ENCODE results near the gene DENND4B.
"Not testable (repeated sequence)": the region's sequence is repeated elsewhere in the genome, so short reads cannot be mapped to it uniquely, and the experiment has no call there.

Gene DENND4B

DNA sequence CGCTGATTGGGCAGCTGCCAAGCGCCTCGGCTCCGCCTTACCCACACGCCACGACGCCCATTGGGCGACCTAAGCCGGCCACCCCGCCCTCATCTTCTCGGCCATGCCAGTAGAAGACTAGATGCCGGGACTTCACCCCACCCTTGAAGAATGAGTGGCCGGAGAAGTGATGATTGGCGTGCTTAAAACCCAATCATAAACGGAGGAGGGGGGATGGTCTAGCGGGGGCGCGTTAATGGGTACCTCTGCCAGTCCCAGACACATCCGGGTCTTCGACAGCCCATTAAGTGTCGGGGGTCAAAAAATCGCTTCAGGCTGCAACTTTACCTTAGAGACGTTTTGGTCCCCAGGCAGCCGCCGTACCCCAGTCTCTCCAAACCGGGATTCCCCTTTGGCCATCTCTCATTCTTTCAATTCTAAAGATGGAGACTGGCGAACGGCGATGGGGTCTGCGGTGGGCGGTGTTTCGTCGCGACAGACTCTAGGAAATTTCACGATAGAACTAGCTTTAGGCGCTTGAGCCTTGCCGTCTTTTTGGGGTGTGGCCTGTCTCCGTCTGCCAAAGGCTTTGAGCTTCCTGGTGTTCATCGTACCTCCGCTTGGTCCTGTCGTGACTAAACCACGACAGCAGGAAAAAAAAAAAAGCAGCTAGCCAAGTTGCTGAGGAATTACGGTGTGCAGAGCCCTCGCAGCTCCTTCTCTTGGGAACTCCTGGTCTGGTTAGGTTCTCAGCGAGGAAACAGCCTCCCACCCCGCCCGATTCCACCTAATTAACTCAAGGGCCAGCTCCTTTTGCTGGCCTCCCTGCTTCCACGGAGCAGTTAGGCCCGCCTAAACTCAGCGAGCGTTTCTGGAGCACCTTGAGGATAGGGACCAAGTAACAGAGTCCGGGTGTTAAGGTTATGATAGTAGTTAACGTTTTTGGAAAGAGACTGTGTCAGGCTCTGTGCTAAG, 23.3 kb downstream of the DENND4B start, which contains the start of gene GATAD2B:
Gene GATAD2B (minus strand): TSS at position 1 of the 954 bp plus-strand sequence. CDS start 94,625 bp downstream, outside the sequence.
- DNase-seq: peak; percentile 100

DNA sequence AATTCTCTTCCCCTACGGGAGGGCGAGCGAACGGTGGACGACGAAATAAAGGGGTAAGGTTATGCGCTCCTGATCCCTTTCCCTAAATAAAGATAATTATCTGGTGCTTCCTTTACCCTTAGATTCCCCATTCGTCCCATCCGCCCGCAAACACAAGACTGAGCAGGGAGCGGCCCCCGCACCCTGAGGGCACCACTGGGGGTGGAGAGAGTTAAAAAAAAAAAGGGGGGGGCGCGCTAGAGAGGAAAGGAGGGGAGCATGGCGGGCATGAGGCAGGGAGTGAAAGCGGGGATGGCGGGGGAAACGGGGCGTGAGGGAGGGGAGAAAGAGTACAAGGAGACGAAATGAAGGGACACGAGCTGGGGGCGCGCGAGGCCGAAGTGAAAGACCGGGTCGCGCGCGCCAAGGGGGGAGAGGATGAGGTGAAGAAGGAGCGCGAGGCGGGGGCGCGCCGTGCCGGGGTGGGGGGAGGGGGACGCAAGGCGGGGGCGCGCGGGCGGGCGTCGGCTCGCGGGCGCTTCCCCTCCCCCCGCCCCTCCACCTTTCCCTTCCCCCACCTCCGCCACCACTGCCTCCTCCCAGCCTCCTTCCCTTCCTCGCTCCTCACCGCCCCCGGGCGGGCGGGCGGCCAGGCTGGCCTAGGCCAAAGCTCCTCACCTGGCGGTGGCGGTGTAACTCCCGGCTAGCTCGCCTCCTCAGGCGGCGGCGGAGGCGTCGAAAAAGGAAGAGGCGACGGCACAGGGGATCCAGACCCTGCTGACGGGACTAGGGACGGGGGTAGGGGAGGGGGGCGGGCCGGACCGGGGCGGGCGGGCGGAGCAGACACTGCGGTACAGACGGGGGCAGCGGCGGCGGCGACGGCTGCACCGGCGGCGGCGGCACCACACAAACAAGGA, 24.2 kb downstream of the DENND4B start:
- no peak for DNase-seq

DNA sequence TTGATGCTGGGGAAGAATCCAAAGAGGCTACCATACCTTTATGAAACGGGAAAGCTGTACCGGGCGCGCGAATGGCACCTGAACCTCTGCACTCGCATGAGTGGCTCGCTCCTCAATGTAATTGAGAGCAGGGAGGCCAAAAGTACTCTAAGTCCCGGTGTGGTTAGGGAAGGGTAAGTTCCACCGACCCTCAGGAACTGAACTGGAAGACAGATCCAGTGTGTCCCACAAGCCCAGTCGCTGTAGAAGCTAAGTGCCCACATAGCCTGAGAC, 24.8 kb downstream of the DENND4B start:
- no peak for DNase-seq

DNA sequence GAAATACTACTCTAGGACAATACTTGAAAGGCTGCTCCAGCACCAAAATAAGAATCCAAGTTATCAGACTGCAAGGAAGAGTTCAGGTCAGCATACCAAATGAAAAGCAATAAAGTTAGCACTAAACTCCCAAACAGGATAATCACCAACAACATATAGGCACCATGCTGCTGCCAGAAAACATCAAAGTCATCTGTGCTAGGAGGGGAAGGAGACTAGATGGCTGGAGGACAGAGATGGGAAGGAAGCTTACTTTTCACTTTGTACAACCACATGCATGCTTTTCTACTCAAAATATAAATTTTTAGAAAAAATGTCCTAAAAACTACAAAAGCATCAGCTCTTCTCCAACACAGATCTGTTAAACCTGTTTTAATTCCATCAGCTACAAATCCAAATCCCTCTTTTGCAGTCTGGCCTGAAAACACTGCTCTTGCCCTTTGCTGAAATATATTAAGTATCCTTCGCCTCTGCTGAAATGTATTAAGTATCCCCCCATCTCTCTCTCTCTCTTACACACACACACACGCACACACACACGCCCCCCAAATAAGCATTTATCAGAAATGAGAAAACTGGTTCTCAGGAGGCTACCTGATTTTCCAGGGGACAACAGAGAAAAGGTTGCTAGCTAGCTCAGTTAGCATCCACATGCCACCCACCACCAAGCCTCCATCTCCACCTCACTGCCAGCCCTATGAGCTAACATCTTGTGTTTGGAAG, 25.3 kb downstream of the DENND4B start:
- DNase-seq: no peak

DNA sequence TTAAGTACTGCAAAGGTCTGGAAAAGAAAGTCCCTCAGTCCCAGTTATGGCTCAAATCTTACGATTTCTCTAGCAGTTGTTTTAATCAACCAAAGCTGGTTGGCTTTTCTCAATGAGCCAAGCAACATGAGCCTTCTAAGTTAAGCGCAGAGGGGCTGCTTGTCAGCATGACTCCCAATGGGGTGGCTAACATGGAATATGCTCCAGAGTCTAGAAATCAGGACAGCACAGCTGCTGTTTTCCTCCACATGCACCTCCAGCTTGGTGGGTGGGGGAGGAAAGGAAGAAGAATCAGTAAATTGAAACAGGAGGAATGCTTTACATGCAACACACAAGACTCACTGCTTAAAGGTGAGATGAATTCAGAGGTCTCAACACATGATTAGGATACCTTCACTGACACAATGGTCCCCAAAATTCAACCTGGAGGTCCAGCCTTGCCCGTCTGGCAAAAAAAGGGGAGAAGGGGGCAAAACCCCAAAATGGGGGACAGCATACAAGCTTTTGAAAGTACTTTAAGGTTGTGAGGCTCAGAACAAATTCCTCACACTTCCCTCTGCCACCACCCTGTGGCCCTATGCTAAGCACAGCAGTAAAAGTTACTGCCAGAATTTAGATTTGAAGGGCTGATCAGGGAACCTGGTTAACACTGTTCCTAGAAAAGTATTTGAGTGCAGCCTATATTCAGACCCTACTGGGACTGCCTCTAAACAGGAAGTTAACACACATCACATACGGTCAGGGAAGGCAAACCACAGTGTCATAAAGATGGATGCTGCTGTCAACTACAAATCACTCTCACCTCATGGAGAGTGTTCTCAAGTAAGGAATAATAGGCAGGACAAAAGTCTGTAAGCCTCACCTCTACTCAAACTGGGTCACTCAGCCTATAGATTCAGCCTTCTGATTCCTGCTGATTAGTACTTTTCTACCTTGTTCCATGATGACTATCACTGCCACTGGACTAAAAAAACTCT, 26.4 kb downstream of the DENND4B start:
- DNase-seq: no peak

DNA sequence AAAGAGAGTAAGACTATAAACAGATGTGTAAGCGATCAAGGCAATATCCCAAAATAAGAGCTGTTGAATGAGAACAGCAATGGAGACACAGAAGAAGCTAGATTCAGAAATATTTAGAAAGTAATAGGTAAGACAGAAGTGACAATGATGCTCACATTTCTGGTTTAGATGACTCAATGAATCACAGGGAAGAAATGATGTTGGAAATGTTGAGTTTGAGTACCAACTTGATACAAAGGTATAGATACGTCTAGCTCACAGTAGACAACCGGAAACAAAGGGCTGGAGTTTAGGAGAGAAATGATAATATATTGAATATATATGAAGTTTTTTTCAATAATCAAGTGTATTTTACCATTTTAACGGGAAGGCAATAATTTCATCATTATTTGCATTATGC, 30.2 kb downstream of the DENND4B start:
- DNase-seq: no peak

DNA sequence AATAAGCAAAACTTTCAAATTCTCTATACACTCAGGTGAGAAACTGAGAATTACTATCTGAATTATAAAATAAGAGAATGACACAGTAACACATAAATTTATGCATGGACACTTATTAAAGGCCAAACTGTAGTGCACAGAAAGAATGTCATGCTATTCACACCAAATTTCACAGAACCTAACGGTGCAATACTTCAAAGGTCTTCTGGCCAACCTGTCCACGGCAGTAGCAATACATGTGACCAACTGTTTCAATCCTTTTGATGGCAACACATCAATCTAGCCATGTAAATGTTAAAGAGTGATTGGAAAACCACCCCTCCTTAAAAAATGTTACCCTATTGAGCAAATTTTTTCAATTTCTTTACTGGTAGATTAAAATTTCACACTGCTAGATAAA, 34.2 kb downstream of the DENND4B start:
- no peak for DNase-seq

DNA sequence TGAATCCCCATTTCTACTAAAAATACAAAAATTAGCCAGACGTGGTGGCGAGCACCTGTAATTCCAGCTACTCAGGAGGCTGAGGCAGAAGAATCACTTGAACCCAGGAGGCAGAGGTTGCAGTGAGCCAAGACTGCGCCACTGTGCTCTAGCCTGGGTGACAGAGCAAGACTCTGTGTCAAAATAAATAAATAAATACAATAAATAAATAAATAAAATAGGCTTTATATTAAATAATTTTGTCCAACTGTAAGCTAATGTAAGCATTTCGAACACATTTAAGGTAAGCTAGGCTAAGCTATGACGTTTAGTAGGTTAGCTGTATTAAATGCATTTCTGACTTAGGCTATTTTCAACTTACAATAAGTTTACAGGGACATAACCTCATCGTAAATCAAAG, 36.0 kb downstream of the DENND4B start:
- DNase-seq: not testable (repeated sequence)

DNA sequence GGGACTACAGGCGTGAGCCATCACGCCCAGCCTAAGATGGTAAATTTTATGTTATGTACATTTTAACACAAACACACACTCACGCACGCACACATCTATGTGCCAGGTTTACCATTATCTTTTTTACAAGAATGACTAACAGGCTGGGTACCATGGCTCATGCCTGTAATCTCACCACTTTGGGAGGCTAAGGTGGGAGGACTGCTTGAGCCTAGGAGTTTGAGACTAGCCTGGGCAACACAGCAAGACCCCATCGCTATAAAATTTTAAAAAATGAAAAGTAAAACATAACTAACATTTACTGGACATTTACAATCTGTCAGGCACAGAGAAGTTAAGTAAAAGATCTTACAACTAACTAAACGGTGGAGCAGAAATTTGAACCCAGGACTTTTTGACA, 38.4 kb downstream of the DENND4B start:
- no peak for DNase-seq

DNA sequence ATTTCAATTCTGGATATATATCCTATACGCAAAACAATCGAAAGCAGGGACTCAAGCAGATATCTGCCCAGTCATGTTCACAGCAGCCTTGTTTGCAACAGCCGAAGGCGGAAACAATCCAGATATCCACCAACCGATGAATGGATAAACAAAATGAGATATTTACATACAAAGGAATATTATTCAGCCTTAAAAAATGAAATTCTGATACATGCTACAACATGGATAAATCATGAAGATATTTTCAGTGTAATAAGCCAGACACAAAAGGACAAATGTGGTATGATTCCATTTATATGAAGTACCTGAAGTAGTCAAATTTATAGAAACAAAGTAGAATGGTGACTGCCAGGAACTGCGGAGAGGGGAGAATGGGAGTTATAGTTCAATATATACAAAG, 39.4 kb downstream of the DENND4B start:
- DNase-seq: no peak

DNA sequence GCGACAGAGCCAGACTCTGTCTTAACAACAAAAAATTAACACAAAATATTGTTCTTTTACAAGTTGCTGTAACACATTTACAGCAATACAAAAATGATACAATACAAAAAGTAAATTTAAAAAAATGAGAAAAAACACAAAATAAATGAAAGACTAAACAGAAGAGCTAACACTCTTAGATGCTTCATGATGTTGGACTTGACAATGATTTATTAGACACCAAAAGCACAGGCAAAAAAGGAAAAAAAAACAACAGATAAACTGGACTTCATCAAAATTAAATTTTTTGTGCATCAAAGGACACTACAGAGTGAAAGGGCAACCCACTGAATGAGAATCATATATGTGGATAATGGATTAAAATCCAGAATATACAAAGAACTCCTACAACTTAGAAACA, 40.1 kb downstream of the DENND4B start:
- no peak for DNase-seq

DNA sequence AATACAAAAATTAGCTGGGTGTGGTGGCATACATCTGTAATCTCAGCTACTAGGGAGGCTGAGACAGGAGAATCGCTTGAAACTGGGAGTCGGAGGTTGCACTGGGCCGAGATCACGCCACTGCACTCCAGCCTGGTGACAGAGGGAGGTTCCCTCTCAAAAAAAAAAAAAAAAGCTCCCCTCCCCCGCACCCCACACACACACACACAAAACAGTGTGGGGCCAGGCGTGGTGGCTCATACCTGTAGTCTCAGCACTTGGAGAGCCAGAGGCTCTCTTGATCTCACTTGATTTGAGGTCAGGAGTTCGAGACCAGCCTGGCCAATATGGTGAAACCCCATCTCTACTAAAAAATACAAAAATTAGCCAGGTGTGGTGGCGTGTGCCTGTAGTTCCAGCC, 40.6 kb downstream of the DENND4B start:
- not testable (repeated sequence) for DNase-seq

DNA sequence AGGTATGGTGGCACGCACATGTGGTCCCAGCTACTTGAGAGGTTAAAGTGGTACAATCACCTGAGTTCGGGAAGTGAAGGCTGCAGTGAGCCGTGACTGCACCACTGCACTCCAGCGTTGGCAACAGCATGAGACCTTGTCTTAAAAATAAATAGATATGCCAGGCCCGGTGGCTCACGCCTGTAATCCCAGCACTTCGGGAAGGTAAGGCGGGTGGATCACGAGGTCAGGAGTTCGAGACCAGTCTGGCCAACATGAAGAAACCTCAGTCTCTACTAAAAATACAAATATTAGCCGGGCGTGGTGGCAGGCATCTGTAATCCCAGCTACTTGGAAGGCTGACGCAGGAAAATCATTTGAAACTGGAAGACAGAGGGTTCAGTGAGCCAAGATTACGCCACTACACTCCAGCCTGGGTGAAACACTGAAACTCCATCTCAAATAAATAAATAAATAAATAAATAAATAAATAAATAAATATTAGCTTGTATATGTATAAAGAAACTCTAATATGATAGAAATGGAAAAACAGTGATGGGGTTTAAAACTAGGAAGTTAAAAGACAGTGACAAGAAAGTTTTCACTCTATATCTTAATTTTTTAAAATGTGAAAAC, 42.6 kb downstream of the DENND4B start:
- DNase-seq: no peak

DNA sequence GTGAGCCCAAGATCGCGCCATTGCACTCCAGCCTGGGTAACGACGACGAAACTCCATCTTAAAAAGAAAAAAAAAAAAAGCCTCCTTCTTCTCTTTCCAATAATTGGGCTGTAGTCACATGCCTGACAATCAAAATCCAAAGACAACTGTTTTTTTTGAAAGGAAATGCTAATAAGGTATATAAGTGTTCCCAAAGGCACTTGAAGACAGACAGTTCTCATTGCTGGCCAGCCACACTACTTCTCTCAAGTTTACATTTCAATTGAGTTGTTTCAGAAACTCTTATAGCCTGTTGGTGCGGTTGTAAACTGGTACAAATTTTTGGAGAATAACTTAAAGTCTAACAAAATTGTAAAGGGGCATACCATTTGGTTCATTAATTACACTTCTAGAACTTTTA, 47.0 kb downstream of the DENND4B start:
- DNase-seq: no peak

DNA sequence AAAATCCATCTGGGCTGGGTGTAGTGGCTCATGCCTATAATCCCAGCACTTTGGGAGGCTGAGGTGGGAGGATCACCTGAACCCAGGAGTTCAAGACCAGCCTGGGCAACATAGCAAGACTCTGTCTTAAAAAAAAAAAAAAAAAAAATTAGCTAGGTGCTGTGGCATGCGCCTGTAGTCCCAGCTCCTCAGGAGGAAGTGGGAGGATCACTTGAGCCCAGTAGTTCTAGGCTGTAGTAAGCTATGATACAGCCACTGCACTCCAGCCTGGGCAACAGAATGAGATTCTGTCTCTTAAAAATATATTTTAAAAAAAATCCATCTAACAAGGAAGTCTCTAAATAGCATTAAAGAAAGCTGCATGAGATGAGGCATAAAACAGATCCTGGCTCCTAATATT, 50.7 kb downstream of the DENND4B start:
- not testable (repeated sequence) for DNase-seq

DNA sequence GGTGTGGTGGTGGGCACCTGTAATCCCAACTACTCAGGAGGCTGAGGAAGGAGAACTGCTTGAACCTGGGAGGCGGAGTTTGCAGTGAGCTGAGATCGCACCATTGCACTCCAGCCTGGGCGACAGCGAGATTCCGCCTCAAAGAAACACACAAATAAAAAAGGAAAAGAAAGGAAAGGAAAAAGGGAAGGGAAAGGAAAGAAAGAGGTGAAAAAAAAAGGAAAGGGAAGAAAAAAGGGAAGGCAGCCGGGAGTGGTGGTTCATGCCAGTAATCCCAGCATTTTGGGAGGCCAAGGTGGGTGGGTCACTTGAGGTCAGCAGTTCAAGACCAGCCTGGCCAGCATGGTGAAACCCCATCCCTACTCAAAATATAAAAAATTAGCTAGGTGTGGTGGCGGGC, 55.5 kb downstream of the DENND4B start:
- not testable (repeated sequence) for DNase-seq

DNA sequence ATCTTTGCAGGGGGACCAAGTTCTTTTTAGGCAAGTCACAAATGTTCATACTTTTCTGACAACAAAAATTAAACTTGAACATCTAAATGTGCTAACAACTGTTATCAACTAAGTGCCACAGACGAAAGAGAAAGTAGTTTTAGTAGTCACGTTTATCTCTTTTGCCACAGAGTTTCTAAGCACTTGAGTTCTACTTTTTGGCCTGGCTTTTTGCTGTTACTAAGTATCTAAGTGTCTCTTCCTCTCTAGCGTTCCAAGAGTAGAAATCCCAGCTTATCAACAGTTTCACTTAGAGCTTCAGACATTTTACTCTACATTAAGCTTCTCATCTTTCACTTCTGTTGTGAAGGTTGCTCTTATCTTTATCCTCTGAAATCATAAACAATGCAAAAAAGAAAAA, 58.0 kb downstream of the DENND4B start:
- DNase-seq: no peak

DNA sequence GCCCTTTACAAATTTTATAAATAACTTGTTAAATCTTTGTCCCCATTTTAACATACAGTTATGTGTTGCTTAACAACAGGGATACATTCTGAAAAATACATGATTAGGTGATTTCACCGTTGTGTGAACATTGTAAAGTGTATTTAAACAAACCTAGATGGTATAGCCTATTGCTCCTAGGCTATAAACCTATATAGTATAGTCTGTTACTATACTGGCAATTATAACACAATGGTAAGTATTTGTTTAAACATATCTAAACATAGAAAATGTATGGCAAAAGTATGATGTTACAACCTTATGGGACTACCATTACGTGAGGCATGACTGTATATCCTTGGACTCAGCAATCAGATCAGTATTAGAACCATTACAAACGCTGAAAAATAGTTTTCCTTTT, 60.4 kb downstream of the DENND4B start:
- no peak for DNase-seq

DNA sequence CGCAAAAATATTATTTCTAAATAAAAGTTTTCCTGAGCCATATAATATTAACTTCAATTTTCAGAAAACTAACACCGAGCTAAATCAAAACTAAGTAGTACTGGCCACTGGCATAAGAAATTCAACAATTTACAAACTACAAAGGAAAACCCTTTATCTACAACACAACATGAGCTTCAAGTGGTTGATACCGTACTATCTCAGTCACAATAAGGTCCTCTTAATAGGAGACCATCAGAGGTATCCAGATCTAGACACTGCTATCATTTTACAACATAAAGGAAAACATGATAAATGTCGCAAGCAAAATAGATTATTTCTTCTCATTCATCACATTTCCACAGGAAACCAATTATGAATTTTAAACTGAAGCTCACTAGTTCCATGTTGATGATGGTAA, 63.3 kb downstream of the DENND4B start:
- no peak for DNase-seq

DNA sequence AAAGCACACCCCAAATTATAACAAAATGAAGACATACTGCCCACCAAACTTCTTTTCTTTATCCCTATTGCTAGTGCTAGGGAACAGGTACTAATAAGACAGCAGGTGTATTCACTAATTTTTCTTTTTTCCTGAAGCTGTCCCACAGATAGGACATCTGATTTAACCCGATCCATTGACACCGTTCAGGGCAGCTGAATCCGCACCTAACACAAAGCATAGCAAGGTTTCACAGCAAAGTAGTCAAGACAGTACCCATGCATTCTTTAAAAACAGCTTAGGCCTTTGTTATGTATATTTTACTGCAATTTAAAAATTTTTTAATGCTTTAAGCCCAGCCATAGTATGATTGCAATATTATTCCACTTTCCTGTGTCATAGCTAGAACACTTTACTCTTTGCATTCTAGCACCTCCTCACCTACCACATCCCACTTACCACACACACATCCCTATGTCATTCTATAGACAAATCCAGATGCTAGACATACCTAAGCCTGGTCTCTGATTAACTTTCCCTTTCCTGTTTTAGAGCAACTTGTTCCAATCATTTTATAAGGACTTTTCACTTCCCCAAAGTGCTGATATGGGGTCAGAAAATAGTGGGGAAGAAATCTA, 64.1 kb downstream of the DENND4B start:
- peak; percentile 20 for DNase-seq

DNA sequence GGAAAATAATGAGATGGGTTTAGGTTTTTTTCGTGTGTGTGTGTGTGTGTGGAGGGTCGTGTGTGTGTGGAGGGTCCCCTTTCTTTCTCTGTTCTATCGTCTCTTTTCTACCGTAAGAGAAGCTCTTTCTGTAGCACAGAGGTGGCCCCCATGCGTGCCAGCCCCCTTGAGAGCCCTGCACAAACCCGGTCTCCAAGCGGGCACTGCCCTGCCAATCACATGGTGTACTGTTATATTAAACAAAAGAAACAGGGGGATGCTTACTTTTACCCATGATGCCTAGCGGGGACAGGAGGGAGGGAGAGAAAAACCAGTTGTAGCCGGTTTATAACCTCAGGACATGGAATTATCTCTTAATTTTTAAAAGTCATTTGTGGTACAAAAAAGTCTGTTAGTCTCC, 64.8 kb downstream of the DENND4B start:
- DNase-seq: peak; percentile 93

Data from eye (tissue), 1 donor.